Activated CD8-positive, alpha-beta memory T cell treated with anti-CD3 and anti-CD28 coated beads, Interleukin-2, amount 50 U/mL, for 1 hour (primary cell): ENCODE measurements around the gene SPOCK1.
"Not testable (repeated sequence)": the region's sequence is repeated elsewhere in the genome, so short reads cannot be mapped to it uniquely, and the experiment has no call there.

Experiments used
- DNase-seq: peaks from one replicate; pipeline ENCODE4 v3.0.0-alpha.2; 2020; ENCODE audit errors: extremely low read depth

SPOCK1 gene

DNA sequence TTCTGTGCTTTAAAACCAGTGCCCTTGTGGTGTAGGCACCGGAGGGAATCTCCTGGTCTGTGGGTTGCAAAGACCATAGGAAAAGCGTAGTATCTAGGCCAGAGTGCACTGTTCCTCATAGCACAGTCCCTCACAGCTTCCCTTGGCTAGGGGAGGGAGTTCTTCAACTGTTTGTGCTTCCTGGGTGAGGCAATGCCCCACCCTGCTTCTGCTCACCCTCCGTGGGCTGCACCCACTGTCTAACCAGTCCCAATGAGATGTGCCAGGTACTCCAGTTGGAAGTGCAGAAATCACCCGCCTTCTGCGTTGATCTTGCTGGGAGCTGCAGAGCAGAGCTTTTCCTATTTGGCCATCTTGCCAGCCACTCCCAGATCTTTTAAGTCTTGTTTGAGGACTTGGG is 545.0 kb downstream of the SPOCK1 start:
- DNase-seq: not testable (repeated sequence)

DNA sequence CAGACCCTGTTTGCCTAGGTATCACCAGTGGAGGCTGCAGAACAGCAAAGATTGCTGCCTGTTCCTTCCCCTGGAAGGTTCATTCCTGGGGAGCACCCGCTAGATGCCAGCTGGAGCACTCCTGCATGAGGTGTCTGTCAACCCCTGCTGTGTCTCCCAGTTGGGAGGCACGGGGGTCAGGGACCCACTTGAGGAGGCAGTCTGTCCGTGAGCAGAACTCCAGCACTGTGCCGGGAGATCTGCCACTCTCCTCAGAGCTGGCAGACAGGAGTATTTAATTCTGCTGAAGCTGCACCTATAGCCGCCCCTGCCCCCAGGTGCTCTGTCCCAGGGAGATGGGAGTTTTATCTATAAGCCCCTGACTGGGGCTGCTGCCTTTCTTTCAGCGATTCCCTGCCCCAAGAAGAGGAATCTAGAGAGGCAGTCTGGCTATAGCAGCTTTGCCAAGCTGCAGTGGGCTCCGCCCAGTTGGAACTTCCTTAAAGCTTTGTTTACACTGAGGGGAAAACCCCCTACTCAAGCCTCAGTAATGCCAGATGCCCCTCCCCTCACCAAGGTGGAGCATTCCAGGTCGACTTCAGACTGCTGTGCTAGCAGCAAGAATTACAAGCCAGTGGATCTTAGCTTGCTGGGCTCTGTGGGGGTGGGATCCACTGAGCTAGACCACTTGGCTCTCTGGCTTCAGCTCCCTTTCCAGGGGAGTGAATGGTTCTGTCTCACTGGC is 545.6 kb downstream of the SPOCK1 start:
- not testable (repeated sequence) for DNase-seq

DNA sequence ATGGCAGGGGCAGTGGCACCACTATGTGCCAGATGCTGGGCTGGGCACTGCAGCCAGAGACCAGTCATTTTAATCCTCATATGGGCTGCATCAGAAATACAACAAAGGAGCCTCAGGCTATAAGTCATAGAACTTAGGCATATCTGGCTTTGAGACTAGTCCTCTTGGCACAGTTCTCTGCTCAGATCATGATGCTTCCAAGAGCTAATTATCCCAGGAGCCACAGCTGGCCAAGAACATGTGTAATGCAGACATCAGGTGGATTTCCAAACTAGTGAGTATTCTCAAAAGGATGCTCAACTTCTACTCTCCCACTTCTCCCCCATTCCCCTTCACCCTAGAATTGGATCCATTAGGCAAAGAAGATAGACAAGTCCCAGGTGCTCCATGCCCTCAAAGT is 571.6 kb downstream of the SPOCK1 start:
- no peak for DNase-seq

DNA sequence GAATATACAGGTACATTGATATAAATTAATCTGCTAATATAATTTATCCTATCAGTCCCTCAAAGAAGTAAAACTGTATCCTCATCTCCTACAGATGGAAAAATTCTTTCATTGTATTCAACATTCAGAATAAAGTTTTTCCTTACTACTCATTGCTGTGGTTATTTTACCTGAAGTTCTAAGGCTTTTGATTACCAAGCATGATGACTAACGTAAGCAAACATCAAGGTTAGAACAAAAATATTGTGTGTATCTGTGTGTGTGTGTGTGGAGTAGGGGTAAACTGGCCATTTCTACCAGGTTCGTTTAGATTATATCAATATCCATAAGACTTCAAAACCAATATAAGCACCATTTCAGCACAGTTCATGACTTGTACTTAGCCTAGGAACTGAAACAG is 573.1 kb downstream of the SPOCK1 start:
- no peak for DNase-seq
